Testis (tissue), 2 donors: ENCODE measurements around the gene NCAM1.

ENCODE experiments used
- POLR2A ChIP-seq: fragments of 450-650 bp; IDR thresholded peaks from one replicate; pipeline ENCODE4 v1.6.1; 2017; ENCODE audit warnings: antibody characterized with exemption, mild to moderate bottlenecking, moderate library complexity
- TF ChIP-seq, protein P1 (sequence below), 3 experiments: fragments of 450-650 bp in 2 of 3; fragments of 200-600 bp in 1 of 3; sonication (generic) in 1 of 3; IDR thresholded peaks; one replicate each; pipeline ENCODE4 v1.5.1; 2016 to 2019; ENCODE audit warnings: antibody characterized with exemption in 3 of 3, mild to moderate bottlenecking in 2 of 3, moderate library complexity in 1 of 3

DNA sequence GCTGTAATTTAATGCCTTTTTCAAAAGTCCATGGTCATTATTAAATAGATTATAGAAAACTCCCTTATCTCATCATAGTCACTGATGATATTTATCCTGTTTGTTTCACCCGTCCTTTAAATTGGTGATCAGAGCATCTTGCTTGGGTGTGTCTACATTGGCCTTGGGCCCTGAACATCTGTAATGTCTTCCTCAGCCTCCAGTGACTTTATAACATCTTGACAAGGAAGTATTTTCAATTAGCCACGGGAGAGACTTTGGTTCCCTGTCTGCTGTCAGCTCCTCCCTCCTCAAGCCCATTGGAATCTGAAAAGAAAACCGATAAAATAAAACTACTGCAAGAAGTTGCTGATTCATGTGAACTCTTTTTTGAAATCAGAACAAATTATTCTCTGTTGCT lies 236.2 kb downstream of the NCAM1 start:
- TF ChIP-seq, protein P1, sequence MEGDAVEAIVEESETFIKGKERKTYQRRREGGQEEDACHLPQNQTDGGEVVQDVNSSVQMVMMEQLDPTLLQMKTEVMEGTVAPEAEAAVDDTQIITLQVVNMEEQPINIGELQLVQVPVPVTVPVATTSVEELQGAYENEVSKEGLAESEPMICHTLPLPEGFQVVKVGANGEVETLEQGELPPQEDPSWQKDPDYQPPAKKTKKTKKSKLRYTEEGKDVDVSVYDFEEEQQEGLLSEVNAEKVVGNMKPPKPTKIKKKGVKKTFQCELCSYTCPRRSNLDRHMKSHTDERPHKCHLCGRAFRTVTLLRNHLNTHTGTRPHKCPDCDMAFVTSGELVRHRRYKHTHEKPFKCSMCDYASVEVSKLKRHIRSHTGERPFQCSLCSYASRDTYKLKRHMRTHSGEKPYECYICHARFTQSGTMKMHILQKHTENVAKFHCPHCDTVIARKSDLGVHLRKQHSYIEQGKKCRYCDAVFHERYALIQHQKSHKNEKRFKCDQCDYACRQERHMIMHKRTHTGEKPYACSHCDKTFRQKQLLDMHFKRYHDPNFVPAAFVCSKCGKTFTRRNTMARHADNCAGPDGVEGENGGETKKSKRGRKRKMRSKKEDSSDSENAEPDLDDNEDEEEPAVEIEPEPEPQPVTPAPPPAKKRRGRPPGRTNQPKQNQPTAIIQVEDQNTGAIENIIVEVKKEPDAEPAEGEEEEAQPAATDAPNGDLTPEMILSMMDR (IDR thresholded peaks at IDR 0.05): no peak
- no peak for TF ChIP-seq POLR2A
